Heart left ventricle (tissue), 13 donors: ENCODE results near the gene SLC24A4.

Experiments used
- POLR2A ChIP-seq, 2 donors: fragments of 450-650 bp; IDR thresholded peaks; one replicate each; pipeline ENCODE4 v1.6.1; 2017; ENCODE audit warnings: antibody characterized with exemption in 2 of 2, mild to moderate bottlenecking in 2 of 2, moderate library complexity in 2 of 2
- TF ChIP-seq, protein P1 (sequence below), 12 donors: fragments of 200-600 bp; sonication (generic) in 4 of 12; IDR thresholded peaks; one replicate each; pipeline versions ENCODE4 v1.5.0 to v1.8.0; 2018 to 2022; ENCODE audit warnings: antibody characterized with exemption in 12 of 12, mild to moderate bottlenecking in 5 of 12
- donor health status: ischemic (EF 13 %, LVEDD 7.1; RV severe dilation, severe dysfunction).
- donor health status: DM: no; HTN: yes; CAD: no.
- donor health status: DM: no; HTN: no; CAD: no.
- donor health status: ischemic (EF 25% LVEDD 6.9; RV normal size, moderate dysfunction).
- donor health status: ischemic (EF 25% LVEDD 5.7; RV mildly dilated, moderate dysfunction).
- donor health status: ischemic (EF 35%, LVEDD 5.7; RV mildly dilated, moderate dysfunction).
- donor health status: nonischemic (EF 11% LVEDD 7.7; RV severe dilation, severe dysfunction).
- donor health status: DM: yes; HTN: yes; CAD: no.
- donor health status: PGD.
- donor health status: ischemic (EF 29% LVEDD 5.4; RV normal size, mild dysfunction).
- donor health status: nonischemic (EF 23%, LVEDD 6.1; RV moderate dilation, normal function).

DNA sequence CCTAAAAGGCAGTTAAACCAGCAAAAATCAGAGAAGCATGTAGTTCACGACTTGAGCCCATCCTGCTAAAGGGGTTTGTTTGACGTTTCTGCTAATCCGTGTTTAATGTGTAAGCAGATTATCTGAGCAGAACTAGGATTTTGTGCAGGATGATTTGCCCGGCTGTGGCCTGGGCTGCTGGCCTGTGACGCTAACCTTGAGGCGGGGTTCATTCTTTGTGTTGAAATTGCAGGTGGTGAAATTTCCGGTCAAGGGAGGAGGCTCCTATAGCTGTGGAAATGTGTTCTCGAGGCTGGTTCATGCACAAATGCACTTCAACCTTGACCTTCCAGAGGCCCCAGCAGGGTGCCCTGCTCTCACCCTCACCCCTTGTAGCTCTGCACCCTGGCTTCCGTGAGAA lies 63.7 kb downstream of the SLC24A4 start:
- TF ChIP-seq, protein P1, sequence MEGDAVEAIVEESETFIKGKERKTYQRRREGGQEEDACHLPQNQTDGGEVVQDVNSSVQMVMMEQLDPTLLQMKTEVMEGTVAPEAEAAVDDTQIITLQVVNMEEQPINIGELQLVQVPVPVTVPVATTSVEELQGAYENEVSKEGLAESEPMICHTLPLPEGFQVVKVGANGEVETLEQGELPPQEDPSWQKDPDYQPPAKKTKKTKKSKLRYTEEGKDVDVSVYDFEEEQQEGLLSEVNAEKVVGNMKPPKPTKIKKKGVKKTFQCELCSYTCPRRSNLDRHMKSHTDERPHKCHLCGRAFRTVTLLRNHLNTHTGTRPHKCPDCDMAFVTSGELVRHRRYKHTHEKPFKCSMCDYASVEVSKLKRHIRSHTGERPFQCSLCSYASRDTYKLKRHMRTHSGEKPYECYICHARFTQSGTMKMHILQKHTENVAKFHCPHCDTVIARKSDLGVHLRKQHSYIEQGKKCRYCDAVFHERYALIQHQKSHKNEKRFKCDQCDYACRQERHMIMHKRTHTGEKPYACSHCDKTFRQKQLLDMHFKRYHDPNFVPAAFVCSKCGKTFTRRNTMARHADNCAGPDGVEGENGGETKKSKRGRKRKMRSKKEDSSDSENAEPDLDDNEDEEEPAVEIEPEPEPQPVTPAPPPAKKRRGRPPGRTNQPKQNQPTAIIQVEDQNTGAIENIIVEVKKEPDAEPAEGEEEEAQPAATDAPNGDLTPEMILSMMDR (IDR thresholded peaks at IDR 0.05): no peak
- TF ChIP-seq POLR2A (IDR thresholded peaks at IDR 0.05): no peak
